ENCODE data around the gene IL4R.
"Not testable (repeated sequence)": the region's sequence is repeated elsewhere in the genome, so short reads cannot be mapped to it uniquely, and the experiment has no call there.

The IL4R gene
- total RNA-seq = 133 to 177 (median 152) reads per million in 4 donors

- DNase-seq = peak; percentile 33 to 63 (median 50)
Measured at GRCh38 chr16:27313422-27314160, at the start of gene IL4R. IL4R (plus strand) TSS chr16:27313974; CDS start chr16:27340204, 26,230 bp downstream.

- DNase-seq = no peak
Measured at GRCh38 chr16:27264151-27264550, 49.6 kb upstream of the IL4R start.

- DNase-seq = no peak
Measured at GRCh38 chr16:27265982-27266381, 47.8 kb upstream of the IL4R start.

GRCh38 chr16:27267037-27267677 lies 46.6 kb upstream of the IL4R start:
- DNase-seq = no peak

GRCh38 chr16:27268376-27269299 lies 45.1 kb upstream of the IL4R start, which contains the start of gene NSMCE1:
NSMCE1 (minus strand) TSS chr16:27268772; CDS start chr16:27257570, 11,202 bp downstream.
- peak; percentile 87 to 96 (median 93) for DNase-seq

GRCh38 chr16:27269300-27270150 lies 44.2 kb upstream of the IL4R start:
- no peak for DNase-seq

- DNase-seq = no peak
Measured at GRCh38 chr16:27270349-27270748, 43.4 kb upstream of the IL4R start.

- DNase-seq = no peak
Measured at GRCh38 chr16:27272076-27272475, 41.7 kb upstream of the IL4R start.

GRCh38 chr16:27272697-27273096 lies 41.1 kb upstream of the IL4R start:
- not testable (repeated sequence) for DNase-seq

GRCh38 chr16:27273330-27273669 lies 40.5 kb upstream of the IL4R start:
- DNase-seq = no peak

- no peak for DNase-seq
Measured at GRCh38 chr16:27273670-27274423, 39.9 kb upstream of the IL4R start.

- not testable (repeated sequence) for DNase-seq
Measured at GRCh38 chr16:27274424-27274874, 39.3 kb upstream of the IL4R start.

- DNase-seq = no peak
Measured at GRCh38 chr16:27275394-27275793, 38.4 kb upstream of the IL4R start.

- DNase-seq = no peak
Measured at GRCh38 chr16:27281243-27281642, 32.5 kb upstream of the IL4R start.

GRCh38 chr16:27284865-27285675 lies 28.7 kb upstream of the IL4R start:
- no peak for DNase-seq

GRCh38 chr16:27285676-27286196 lies 28.0 kb upstream of the IL4R start:
- no peak for DNase-seq

- no peak for DNase-seq
Measured at GRCh38 chr16:27286451-27286850, 27.3 kb upstream of the IL4R start.

GRCh38 chr16:27287051-27287811 lies 26.5 kb upstream of the IL4R start:
- DNase-seq = no peak

- no peak for DNase-seq
Measured at GRCh38 chr16:27287887-27288286, 25.9 kb upstream of the IL4R start.
